Endothelial cell of umbilical vein (primary cell): ENCODE results near the gene THSD4. TPM values are rescaled to one million over a fixed set of nuclear protein-coding genes. Genes with fewer than 3 reads are reported as not detected.

ENCODE experiments used
- BruUV-seq: library from RNA; stranded (reverse); fragments of 400-500 nt; replicated peaks from 2 replicates; lab custom pipeline; 2021; lab: Mats Ljungman, UMichigan
- CTCF ChIA-PET: fragments of 300-600, 350-600 bp; sonication (Branson Sonifier 250); formaldehyde crosslinking; loops from one replicate; lab custom pipeline; 2021; ENCODE audit warnings: antibody characterized with exemption, inconsistent platforms; lab: Charles Lee
- POLR2A ChIA-PET: fragments of 300-600, 350-600 bp; sonication (Branson Sonifier 250); formaldehyde crosslinking; loops from one replicate; lab custom pipeline; 2021; ENCODE audit warnings: antibody characterized with exemption, inconsistent platforms; lab: Charles Lee
- DNase-seq: peaks from one replicate; pipeline ENCODE4 v3.0.0-alpha.2; 2011; ENCODE audit warnings: low read depth, low spot score
- FAIRE-seq: peaks from 2 replicates; lab custom pipeline; 2011; peaks lifted over from hg19 to GRCh38; lab: Jason Lieb, UNC
- H2AFZ ChIP-seq: 2 replicates; pipeline ENCODE4 v1.6.0; 2012; ENCODE audit warnings: low read depth, low read length, control low read depth, inconsistent platforms
- H3K27ac ChIP-seq: 2 replicates; pipeline ENCODE4 v1.5.1; 2011; ENCODE audit warnings: low read depth, mild to moderate bottlenecking, control low read depth, low read length, moderate library complexity; ENCODE audit not compliant: insufficient read depth
- H3K27me3 ChIP-seq, 2 experiments: 2 replicates each; pipeline versions ENCODE4 v1.6.0 to v1.6.1; 2011; ENCODE audit warnings: low read length in 2 of 2, mixed read lengths in 1 of 2; ENCODE audit not compliant: control insufficient read depth in 2 of 2, insufficient read depth in 2 of 2
- H3K36me3 ChIP-seq, 2 experiments: 2 replicates in 1 of 2; 3 replicates in 1 of 2; pipeline ENCODE4 v1.5.1; 2011; ENCODE audit warnings: low read length in 2 of 2, mild to moderate bottlenecking in 1 of 2, moderate library complexity in 1 of 2; ENCODE audit not compliant: control insufficient read depth in 2 of 2, insufficient read depth in 2 of 2; ENCODE audit errors: extremely low read depth in 1 of 2
- H3K4me1 ChIP-seq: 3 replicates; pipeline ENCODE4 v1.5.1; 2011; ENCODE audit warnings: mild to moderate bottlenecking, low read length; ENCODE audit not compliant: control insufficient read depth, insufficient read depth; ENCODE audit errors: extremely low read depth
- H3K4me2 ChIP-seq: 2 replicates; pipeline ENCODE4 v1.6.1; 2011; ENCODE audit warnings: low read length, control low read depth, mixed read lengths; ENCODE audit not compliant: insufficient read depth
- H3K4me3 ChIP-seq, 3 experiments: fragments of 200-600 bp in 1 of 3; sonication (generic), shearing (Covaris generic) in 1 of 3; replicated peaks in 1 of 3; 2 replicates each; pipeline ENCODE4 v1.5.1; 2011 to 2016; ENCODE audit warnings: control low read depth in 3 of 3, low read length in 3 of 3, mild to moderate bottlenecking in 2 of 3, inconsistent platforms in 1 of 3, low read depth in 1 of 3, moderate library complexity in 1 of 3; ENCODE audit not compliant: insufficient read depth in 1 of 3
- H3K79me2 ChIP-seq: 2 replicates; pipeline ENCODE4 v1.6.0; 2012; ENCODE audit warnings: low read length, inconsistent platforms; ENCODE audit not compliant: control insufficient read depth, insufficient read depth
- H3K9ac ChIP-seq: replicated peaks from 2 replicates; pipeline ENCODE3; 2011; ENCODE audit warnings: low read length, control low read depth; ENCODE audit not compliant: insufficient read depth; ENCODE audit errors: extremely low read depth
- H3K9me1 ChIP-seq: replicated peaks from 3 replicates; pipeline ENCODE4 v1.6.0; 2011; ENCODE audit warnings: mild to moderate bottlenecking, low read length; ENCODE audit not compliant: control insufficient read depth, insufficient read depth; ENCODE audit errors: extremely low read depth
- H3K9me3 ChIP-seq: replicated peaks from 2 replicates; pipeline ENCODE4 v1.5.1; 2012; ENCODE audit warnings: low read length, inconsistent platforms; ENCODE audit not compliant: control insufficient read depth, insufficient read depth
- H4K20me1 ChIP-seq: replicated peaks from 2 replicates; pipeline ENCODE3; 2011; ENCODE audit warnings: mild to moderate bottlenecking, low read length; ENCODE audit not compliant: control insufficient read depth, insufficient read depth; ENCODE audit errors: extremely low read depth
- EZH2 ChIP-seq: IDR thresholded peaks from 2 replicates; pipeline ENCODE4 v1.6.1; 2012; ENCODE audit warnings: borderline replicate concordance, low read depth, mild to moderate bottlenecking, moderate library complexity, low read length, inconsistent platforms; ENCODE audit not compliant: severe bottlenecking
- FOS ChIP-seq: IDR thresholded peaks from 2 replicates; pipeline ENCODE4 v1.6.1; 2011; ENCODE audit warnings: mild to moderate bottlenecking, low read length, moderate library complexity, borderline replicate concordance; ENCODE audit not compliant: insufficient read depth
- GATA2 ChIP-seq: IDR thresholded peaks from 2 replicates; pipeline ENCODE4 v1.7.0; 2011; ENCODE audit warnings: low read depth, mild to moderate bottlenecking, moderate library complexity, mixed read lengths, low read length; ENCODE audit not compliant: insufficient read length, insufficient read depth
- JUN ChIP-seq: IDR thresholded peaks from 2 replicates; pipeline ENCODE4 v1.6.1; 2011; ENCODE audit warnings: borderline replicate concordance, low read depth; ENCODE audit not compliant: insufficient read length, insufficient read depth
- MYC ChIP-seq: IDR thresholded peaks from one replicate; pipeline ENCODE4 v1.6.1; 2011; ENCODE audit warnings: mild to moderate bottlenecking, low read depth, low read length
- POLR2A ChIP-seq: IDR thresholded peaks from 2 replicates; pipeline ENCODE4 v1.6.1; 2012; ENCODE audit warnings: low read depth, mild to moderate bottlenecking, control low read depth, low read length
- POLR2AphosphoS5 ChIP-seq: IDR thresholded peaks from 2 replicates; pipeline ENCODE4 v1.6.1; 2012; ENCODE audit warnings: low read depth, mild to moderate bottlenecking, control low read depth, low read length, moderate library complexity; ENCODE audit not compliant: insufficient read depth
- dilution Hi-C: fragments of 300-500 bp; cut with MboI; formaldehyde crosslinking; loops from one replicate; pipeline ENCODE4 v1.15.0; 2019; ENCODE audit warnings: low sequenced_read_pairs; ENCODE audit not compliant: extremely low pct_ligation_motif_present
- intact Hi-C: fragments of 100-400 bp; cut with micrococcal nuclease; formaldehyde crosslinking; loops from one replicate; pipeline ENCODE4 v1.10.0; 2022
- polyA plus RNA-seq, 4 experiments: library from polyadenylated mRNA; depleted of rRNA in 3 of 4; stranded (reverse) in 3 of 4; unstranded in 1 of 4; fragments of >200 nt; gene quantifications; 2 replicates each; pipeline versions ENCODE4 v1.2.1 to v1.2.3, GENCODE V29; 2011 to 2012; ENCODE audit warnings: missing spikeins in 1 of 4
- total RNA-seq: library from RNA; stranded (reverse); gene quantifications from 2 replicates; pipeline ENCODE4 v1.2.3, GENCODE V29; 2021
- TF ChIP-seq, protein P1 (sequence below): IDR thresholded peaks from 2 replicates; pipeline ENCODE4 v1.6.1; 2011; ENCODE audit not compliant: insufficient read depth, insufficient read length
- TF ChIP-seq, protein P2 (sequence below), 2 donors: IDR thresholded peaks; 1 replicate in 1 of 2; 2 replicates in 1 of 2; pipeline ENCODE4 v1.5.1; 2011; ENCODE audit warnings: low read length in 2 of 2, mild to moderate bottlenecking in 2 of 2, moderate library complexity in 2 of 2, control low read depth in 1 of 2, inconsistent platforms in 1 of 2, low read depth in 1 of 2; ENCODE audit not compliant: insufficient read depth in 1 of 2; ENCODE audit errors: extremely low read depth in 1 of 2

THSD4 gene
- total and polyA plus RNA-seq, 2 donors (not counting 3 experiments of a cell fraction or from before 2014, with no cell fraction given) = 9.9 to 25.4 TPM

DNA sequence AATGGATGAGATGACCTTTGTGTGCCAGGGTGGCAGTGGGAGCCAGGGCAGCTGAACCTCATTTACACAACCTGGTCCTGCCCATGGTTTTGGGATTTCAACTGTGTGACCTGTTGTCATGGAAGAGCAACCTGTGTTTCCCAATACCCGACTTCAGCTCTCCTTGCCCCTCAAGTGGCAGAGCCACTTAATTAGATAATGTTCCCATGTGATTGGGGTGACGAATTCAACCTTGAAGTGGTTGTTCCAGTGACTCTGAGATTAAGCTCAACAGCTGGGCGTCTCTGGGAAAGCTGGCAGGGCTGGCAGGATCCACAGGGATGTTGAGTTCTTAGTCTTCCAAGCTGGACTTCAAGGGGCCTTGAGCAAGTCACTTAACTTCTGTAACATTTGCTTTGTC lies 71.0 kb downstream of the THSD4 start:
- ChIA-PET POLR2A (no interaction called here), CTCF (interaction anchor here (1.1 kb wide), 1 partner anchor 12 kb away, joined by 4 read pairs; no protein-coding TSS in a partner anchor)
- FAIRE-seq = no peak
- dilution Hi-C loops = no loop called here
- TF ChIP-seq EZH2 (no peak), FOS (no peak), POLR2A (no peak), MYC (no peak), POLR2AphosphoS5 (no peak), JUN (no peak), GATA2 (no peak)
- TF ChIP-seq, protein P1, sequence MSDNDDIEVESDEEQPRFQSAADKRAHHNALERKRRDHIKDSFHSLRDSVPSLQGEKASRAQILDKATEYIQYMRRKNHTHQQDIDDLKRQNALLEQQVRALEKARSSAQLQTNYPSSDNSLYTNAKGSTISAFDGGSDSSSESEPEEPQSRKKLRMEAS = no peak
- TF ChIP-seq, protein P2, sequence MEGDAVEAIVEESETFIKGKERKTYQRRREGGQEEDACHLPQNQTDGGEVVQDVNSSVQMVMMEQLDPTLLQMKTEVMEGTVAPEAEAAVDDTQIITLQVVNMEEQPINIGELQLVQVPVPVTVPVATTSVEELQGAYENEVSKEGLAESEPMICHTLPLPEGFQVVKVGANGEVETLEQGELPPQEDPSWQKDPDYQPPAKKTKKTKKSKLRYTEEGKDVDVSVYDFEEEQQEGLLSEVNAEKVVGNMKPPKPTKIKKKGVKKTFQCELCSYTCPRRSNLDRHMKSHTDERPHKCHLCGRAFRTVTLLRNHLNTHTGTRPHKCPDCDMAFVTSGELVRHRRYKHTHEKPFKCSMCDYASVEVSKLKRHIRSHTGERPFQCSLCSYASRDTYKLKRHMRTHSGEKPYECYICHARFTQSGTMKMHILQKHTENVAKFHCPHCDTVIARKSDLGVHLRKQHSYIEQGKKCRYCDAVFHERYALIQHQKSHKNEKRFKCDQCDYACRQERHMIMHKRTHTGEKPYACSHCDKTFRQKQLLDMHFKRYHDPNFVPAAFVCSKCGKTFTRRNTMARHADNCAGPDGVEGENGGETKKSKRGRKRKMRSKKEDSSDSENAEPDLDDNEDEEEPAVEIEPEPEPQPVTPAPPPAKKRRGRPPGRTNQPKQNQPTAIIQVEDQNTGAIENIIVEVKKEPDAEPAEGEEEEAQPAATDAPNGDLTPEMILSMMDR (IDR thresholded peaks at IDR 0.05; ENCODE audit: extremely low read depth in 1 of 2, insufficient read depth in 1 of 2, low read depth in 1 of 2, low read length in 2 of 2) = no peak
- no TSS peak for BruUV-seq
- Histone ChIP-seq H3K27ac (no peak overlapping the region), H3K9ac (no peak overlapping the region), H2AFZ (no peak overlapping the region), H4K20me1 (no peaks in the 10 kb centered on the region), H3K4me3 (no peak overlapping the region), H3K79me2 (no peaks in the 10 kb centered on the region), H3K4me1 (no peaks in the 10 kb centered on the region), H3K27me3 (no peaks in the 10 kb centered on the region), H3K9me1 (no peaks in the 10 kb centered on the region), H3K9me3 (no peaks in the 10 kb centered on the region), H3K4me2 (no peak overlapping the region), H3K36me3 (no peaks in the 10 kb centered on the region)
- intact Hi-C loops = no loop called here
- no peak for DNase-seq
